ENCODE data around the gene TMX4. TPM values are rescaled to one million over a fixed set of nuclear protein-coding genes. Genes with fewer than 3 reads are reported as not detected.
"Not testable (repeated sequence)": the region's sequence is repeated elsewhere in the genome, so short reads cannot be mapped to it uniquely, and the experiment has no call there.

The TMX4 gene
- total RNA-seq, 1 donor from 2014 or later, result 121 TPM

DNA sequence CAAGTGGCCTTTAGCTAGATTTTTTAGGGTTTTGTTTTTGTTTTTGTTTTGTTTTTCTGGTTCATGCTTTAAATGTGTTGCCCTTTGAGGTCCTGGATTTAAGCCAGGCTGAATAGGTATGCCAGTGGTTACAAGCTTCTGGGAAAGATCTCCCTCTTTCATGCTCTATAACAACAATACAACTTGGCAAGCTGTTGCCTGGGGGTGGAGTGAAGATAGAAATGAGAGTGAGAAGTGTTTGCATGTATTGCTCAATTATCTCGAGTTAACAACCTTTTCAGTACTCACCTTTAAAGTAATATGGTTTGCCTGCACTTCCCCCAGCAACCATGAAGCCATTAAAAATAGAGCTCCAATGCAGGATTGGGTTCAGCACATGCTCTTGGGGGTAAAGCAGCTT, 60.1 kb downstream of the TMX4 start:
- H3K27ac ChIP-seq (replicated peaks), result no peak overlapping the region
- H3K36me3 ChIP-seq, result no peaks in the 10 kb centered on the region
- TF ChIP-seq, protein P1, sequence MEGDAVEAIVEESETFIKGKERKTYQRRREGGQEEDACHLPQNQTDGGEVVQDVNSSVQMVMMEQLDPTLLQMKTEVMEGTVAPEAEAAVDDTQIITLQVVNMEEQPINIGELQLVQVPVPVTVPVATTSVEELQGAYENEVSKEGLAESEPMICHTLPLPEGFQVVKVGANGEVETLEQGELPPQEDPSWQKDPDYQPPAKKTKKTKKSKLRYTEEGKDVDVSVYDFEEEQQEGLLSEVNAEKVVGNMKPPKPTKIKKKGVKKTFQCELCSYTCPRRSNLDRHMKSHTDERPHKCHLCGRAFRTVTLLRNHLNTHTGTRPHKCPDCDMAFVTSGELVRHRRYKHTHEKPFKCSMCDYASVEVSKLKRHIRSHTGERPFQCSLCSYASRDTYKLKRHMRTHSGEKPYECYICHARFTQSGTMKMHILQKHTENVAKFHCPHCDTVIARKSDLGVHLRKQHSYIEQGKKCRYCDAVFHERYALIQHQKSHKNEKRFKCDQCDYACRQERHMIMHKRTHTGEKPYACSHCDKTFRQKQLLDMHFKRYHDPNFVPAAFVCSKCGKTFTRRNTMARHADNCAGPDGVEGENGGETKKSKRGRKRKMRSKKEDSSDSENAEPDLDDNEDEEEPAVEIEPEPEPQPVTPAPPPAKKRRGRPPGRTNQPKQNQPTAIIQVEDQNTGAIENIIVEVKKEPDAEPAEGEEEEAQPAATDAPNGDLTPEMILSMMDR (IDR thresholded peaks at IDR 0.05; ENCODE audit: borderline replicate concordance), result no peak
- no peaks in the 10 kb centered on the region for H3K4me1 ChIP-seq
- no peak overlapping the region for H3K4me3 ChIP-seq
- intact Hi-C loops (cut with micrococcal nuclease), result no loop called here
- DNase-seq, result no peak
- peaks cover 10% of the 10 kb centered on the region for H3K9me3 ChIP-seq (replicated peaks)
- H3K27me3 ChIP-seq (ENCODE audit: low read depth), result peaks cover 20% of the 10 kb centered on the region

DNA sequence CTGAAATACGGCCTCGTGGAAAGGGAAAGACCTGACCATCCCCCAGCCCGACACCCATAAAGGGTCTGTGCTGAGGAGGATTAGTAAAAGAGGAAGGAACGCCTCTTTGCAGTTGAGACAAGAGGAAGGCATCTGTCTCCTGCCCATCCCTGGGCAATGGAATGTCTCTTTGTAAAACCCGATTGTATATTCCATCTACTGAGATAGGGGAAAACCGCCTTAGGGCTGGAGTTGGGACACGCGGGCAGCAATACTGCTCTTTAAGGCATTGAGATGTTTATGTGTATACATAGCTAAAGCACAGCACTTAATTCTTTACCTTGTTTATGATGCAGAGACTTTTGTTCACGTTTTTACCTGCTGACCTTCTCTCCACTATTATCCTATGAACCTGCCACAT, 63.0 kb downstream of the TMX4 start:
- H3K36me3 ChIP-seq; DNase-seq; H3K4me1 ChIP-seq; H3K27ac ChIP-seq (replicated peaks); H3K4me3 ChIP-seq; intact Hi-C loops (cut with micrococcal nuclease): not testable (repeated sequence)
- H3K27me3 ChIP-seq (ENCODE audit: low read depth), result peaks cover 12% of the 10 kb centered on the region
- H3K9me3 ChIP-seq (replicated peaks), result peaks cover 27% of the 10 kb centered on the region

DNA sequence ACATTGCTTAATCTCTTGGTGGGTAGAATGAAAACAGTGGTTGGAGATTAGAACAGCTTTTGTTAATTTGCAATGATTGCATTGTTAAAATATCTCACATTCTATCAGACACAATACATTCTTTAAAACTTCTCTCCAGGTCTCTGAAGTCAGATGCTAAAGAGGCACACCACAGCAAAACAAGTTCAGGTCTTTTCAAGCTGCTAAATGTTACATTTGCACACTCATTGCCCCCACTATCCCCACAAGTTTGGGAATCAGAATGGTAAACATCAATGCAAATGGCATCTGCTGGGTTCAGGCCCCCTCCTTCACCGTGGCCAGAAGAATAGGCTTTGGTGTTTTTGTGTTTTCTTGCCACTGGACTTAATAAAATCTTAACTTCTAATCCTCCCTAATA, 69.2 kb downstream of the TMX4 start:
- H3K4me1 ChIP-seq, result no peaks in the 10 kb centered on the region
- H3K9me3 ChIP-seq (replicated peaks), result peaks cover 29% of the 10 kb centered on the region
- no peaks in the 10 kb centered on the region for H3K27me3 ChIP-seq (ENCODE audit: low read depth)
- H3K4me3 ChIP-seq, result no peak overlapping the region
- TF ChIP-seq, protein P1 (IDR thresholded peaks at IDR 0.05; ENCODE audit: borderline replicate concordance), result no peak
- no peak for DNase-seq
- H3K27ac ChIP-seq (replicated peaks), result no peak overlapping the region
- intact Hi-C loops (cut with micrococcal nuclease), result no loop called here
- H3K36me3 ChIP-seq, result no peaks in the 10 kb centered on the region

DNA sequence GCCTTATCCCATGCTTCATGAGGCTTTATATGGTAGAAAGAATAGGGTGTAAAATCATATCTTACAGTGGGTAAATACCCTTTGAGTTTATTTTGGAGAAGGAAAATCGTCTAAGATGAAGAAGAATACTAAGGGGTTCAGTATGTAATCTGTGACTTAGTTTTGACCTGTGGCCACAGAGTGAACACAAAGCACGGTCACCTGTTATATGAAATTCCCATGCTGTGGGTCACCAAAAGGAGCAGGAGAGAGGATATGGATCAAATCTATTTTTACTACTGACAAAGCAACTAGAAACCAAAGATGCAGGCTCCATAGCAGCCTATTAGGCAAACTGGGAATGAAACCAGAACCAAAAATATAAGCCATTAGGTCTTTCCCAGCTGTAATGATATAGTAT, 75.7 kb downstream of the TMX4 start:
- no peak overlapping the region for H3K4me3 ChIP-seq
- H3K9me3 ChIP-seq (replicated peaks), result peaks cover 11% of the 10 kb centered on the region
- H3K27me3 ChIP-seq (ENCODE audit: low read depth), result no peaks in the 10 kb centered on the region
- TF ChIP-seq, protein P1 (IDR thresholded peaks at IDR 0.05; ENCODE audit: borderline replicate concordance), result no peak
- H3K4me1 ChIP-seq, result no peaks in the 10 kb centered on the region
- no peak for DNase-seq
- H3K36me3 ChIP-seq, result no peaks in the 10 kb centered on the region
- intact Hi-C loops (cut with micrococcal nuclease), result loop anchor here (5.0 kb wide), 1 partner anchor 778 kb away; no protein-coding TSS in a partner anchor
- H3K27ac ChIP-seq (replicated peaks), result no peak overlapping the region

DNA sequence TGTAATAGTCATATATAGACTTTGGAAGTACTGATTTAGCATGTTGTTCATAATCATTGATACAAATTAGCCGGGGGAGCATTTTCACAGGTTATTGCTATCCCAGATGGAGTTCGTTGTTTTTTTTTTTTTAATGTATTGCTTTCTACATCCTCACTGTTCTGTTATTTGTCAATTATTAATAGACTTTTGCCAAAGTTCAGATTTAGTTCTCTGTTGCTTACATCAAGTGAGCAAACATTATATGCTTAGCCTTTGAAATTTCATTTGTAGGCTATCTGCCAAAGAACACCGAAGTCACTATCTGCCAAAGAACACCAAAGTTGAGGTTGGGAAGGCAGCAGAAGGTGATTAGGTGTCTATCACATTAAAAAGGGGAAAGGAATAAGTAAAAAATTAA, 79.2 kb downstream of the TMX4 start, which contains the start of gene HAO1:
Gene HAO1 (minus strand): TSS at position 118 of the 400 bp plus-strand sequence. CDS start 36 bp downstream, at position 82.
- Histone ChIP-seq H3K27ac (replicated peaks) (no peak within 1 kb of the TSS), H3K4me1 (peaks cover 3% of the 10 kb centered on the region), H3K9me3 (replicated peaks) (no peaks in the 10 kb centered on the region), H3K27me3 (ENCODE audit: low read depth) (no peaks in the 10 kb centered on the region), H3K4me3 (no peak within 1 kb of the TSS), H3K36me3 (no peaks in the 10 kb centered on the region)
- DNase-seq, result no peak
- TF ChIP-seq, protein P1 (IDR thresholded peaks at IDR 0.05; ENCODE audit: borderline replicate concordance), result no peak
- intact Hi-C loops (cut with micrococcal nuclease), result loop anchor here (5.0 kb wide), 1 partner anchor 782 kb away; no protein-coding TSS in a partner anchor

DNA sequence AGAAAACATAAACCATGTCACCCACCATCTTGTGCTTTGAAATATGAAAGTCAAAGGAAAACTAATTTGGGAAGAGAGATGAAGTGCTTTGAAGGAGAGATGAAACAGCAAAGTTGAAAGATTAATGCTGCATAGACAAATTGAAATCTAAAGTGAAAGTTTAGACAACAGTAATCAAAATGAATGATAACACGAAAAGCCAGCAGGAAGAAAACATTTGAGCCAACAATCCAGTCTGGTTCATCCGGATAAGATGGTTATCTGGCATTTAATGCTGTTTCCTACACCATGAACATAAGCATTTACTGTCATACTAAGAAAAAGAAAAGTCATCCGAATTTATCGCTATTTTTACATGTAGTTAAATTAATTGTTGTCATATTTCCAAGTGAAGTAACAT, 79.9 kb downstream of the TMX4 start:
- H3K27ac ChIP-seq (replicated peaks), result no peak overlapping the region
- DNase-seq, result no peak
- H3K27me3 ChIP-seq (ENCODE audit: low read depth), result no peaks in the 10 kb centered on the region
- no peaks in the 10 kb centered on the region for H3K9me3 ChIP-seq (replicated peaks)
- no peaks in the 10 kb centered on the region for H3K36me3 ChIP-seq
- H3K4me1 ChIP-seq, result peaks cover 3% of the 10 kb centered on the region
- no peak overlapping the region for H3K4me3 ChIP-seq
- TF ChIP-seq, protein P1 (IDR thresholded peaks at IDR 0.05; ENCODE audit: borderline replicate concordance), result no peak
- intact Hi-C loops (cut with micrococcal nuclease), result loop anchor here (5.0 kb wide), 1 partner anchor 783 kb away; no protein-coding TSS in a partner anchor
